Smooth muscle cell (in vitro differentiated cells): Measurements from ENCODE around the gene EIF3L. TPM values are rescaled to one million over a fixed set of nuclear protein-coding genes. Genes with fewer than 3 reads are reported as not detected.
"Not testable (repeated sequence)": the region's sequence is repeated elsewhere in the genome, so short reads cannot be mapped to it uniquely, and the experiment has no call there.

ENCODE experiments used
- DNase-seq: peaks from one replicate; lab custom pipeline; 2025; ENCODE audit not compliant: unreplicated experiment; lab: John Stamatoyannopoulos, UW
- H2AFZ ChIP-seq: fragments of 200-600 bp; sonication (generic); 2 replicates; pipeline ENCODE4 v1.6.0; 2016; ENCODE audit warnings: antibody characterized with exemption, low read depth, mild to moderate bottlenecking
- H3F3A ChIP-seq: fragments of 200-600 bp; sonication (generic); 2 replicates; pipeline ENCODE4 v1.6.0; 2017; ENCODE audit warnings: antibody characterized with exemption, low read depth
- H3K27ac ChIP-seq: fragments of 200-600 bp; sonication (generic); 2 replicates; pipeline ENCODE4 v1.5.1; 2016; ENCODE audit warnings: low read depth, mild to moderate bottlenecking
- H3K27me3 ChIP-seq: fragments of 200-600 bp; sonication (generic); 2 replicates; pipeline ENCODE4 v1.6.1; 2016; ENCODE audit warnings: low read depth, mild to moderate bottlenecking
- H3K36me3 ChIP-seq: fragments of 200-600 bp; sonication (generic); 2 replicates; pipeline ENCODE4 v1.5.1; 2016; ENCODE audit warnings: low read depth
- H3K4me1 ChIP-seq: fragments of 200-600 bp; sonication (generic); 2 replicates; pipeline ENCODE4 v1.5.1; 2016; ENCODE audit warnings: low read depth
- H3K4me2 ChIP-seq: fragments of 200-600 bp; sonication (generic); 2 replicates; pipeline ENCODE4 v1.6.0; 2016; ENCODE audit warnings: mild to moderate bottlenecking
- H3K4me3 ChIP-seq: fragments of 200-600 bp; sonication (generic); 2 replicates; pipeline ENCODE4 v1.5.1; 2016; ENCODE audit warnings: mild to moderate bottlenecking
- H3K79me2 ChIP-seq: fragments of 200-600 bp; sonication (generic); 2 replicates; pipeline ENCODE4 v1.6.0; 2016; ENCODE audit warnings: low read depth, mild to moderate bottlenecking
- H3K9ac ChIP-seq: fragments of 200-600 bp; sonication (generic); 2 replicates; pipeline ENCODE4 v1.6.0; 2016; ENCODE audit warnings: low read depth
- H3K9me3 ChIP-seq: fragments of 200-600 bp; sonication (generic); replicated peaks from 2 replicates; pipeline ENCODE4 v1.5.1; 2016; ENCODE audit warnings: low read depth
- H4K20me1 ChIP-seq: fragments of 200-600 bp; sonication (generic); 2 replicates; pipeline ENCODE4 v1.6.0; 2016; ENCODE audit warnings: low read depth
- CTCF ChIP-seq: fragments of 200-600 bp; sonication (generic); IDR thresholded peaks from 2 replicates; pipeline ENCODE4 v1.5.1; 2017; ENCODE audit warnings: borderline replicate concordance, mild to moderate bottlenecking, antibody characterized with exemption; ENCODE audit not compliant: insufficient read depth, poor library complexity, severe bottlenecking
- WGBS: methylation state at CpG from one replicate; pipeline ENCODE4 v1.1.7; 2016; ENCODE audit warnings: low lambda C conversion rate; 5-methylcytosine and 5-hydroxymethylcytosine counted together
- polyA plus RNA-seq: library from polyadenylated mRNA; unstranded; fragments of >200 nt; fragmentation: Nextera tagmentation; extraction: Ambion mirVana; gene quantifications from 2 replicates; pipeline ENCODE4 v1.2.1, GENCODE V29; 2016
- total RNA-seq: library from RNA; depleted of rRNA; stranded (reverse); fragments of >200 nt; gene quantifications from 2 replicates; pipeline ENCODE4 v1.2.3, GENCODE V29; 2014

The EIF3L gene
- 264 and 274 TPM in 2 replicates for total RNA-seq
- polyA plus RNA-seq, result 165 and 182 TPM in 2 replicates

DNA sequence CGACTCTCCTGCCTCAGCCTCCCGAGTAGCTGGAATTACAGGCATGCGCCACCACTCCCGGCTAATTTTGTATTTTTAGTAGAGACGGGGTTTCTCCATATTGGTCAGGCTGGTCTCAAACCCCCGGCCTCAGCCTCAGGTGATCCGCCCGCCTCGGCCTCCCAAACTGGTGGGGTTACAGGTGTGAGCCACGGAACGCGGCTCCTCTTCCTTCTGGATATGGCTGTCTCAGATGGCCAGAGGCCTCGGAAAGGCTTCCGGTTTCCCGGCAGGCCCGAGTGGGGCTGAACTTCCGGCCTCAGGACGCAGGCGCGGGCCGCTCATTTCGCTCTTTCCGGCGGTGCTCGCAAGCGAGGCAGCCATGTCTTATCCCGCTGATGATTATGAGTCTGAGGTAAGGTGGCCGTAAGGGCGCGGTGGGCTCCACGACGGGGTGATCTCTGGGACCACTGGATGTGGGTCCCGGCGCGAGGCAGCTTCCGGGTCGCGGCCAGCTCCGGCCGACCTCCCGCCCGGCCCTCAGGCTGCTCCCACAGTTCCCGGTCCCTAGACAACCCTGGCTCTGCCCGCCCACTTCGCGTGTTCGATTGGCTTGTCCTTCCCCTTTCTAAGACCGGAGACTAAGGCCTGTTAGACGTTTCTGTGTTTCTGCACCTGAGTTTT, at the start of gene EIF3L:
Gene EIF3L (plus strand): TSS at position 331 of the 663 bp plus-strand sequence. CDS start 31 bp downstream, at position 362.
- Histone ChIP-seq H3K4me2 (peak within 1 kb of the TSS; percentile 96), H3K4me3 (peak within 1 kb of the TSS; percentile 71), H2AFZ (peak within 1 kb of the TSS; percentile 88), H3K79me2 (peaks cover 49% of the 10 kb centered on the region), H4K20me1 (peaks cover 14% of the 10 kb centered on the region), H3K9ac (peak within 1 kb of the TSS; percentile 85), H3K36me3 (peaks cover 5% of the 10 kb centered on the region), H3F3A (no peaks in the 10 kb centered on the region), H3K4me1 (peaks cover 11% of the 10 kb centered on the region), H3K27ac (peak within 1 kb of the TSS; percentile 89), H3K9me3 (no peaks in the 10 kb centered on the region), H3K27me3 (no peaks in the 10 kb centered on the region)
- no peak for TF ChIP-seq CTCF
- under 1% methylated on average over 45 of the region's 49 CpGs for WGBS
- peak; percentile 62 for DNase-seq

DNA sequence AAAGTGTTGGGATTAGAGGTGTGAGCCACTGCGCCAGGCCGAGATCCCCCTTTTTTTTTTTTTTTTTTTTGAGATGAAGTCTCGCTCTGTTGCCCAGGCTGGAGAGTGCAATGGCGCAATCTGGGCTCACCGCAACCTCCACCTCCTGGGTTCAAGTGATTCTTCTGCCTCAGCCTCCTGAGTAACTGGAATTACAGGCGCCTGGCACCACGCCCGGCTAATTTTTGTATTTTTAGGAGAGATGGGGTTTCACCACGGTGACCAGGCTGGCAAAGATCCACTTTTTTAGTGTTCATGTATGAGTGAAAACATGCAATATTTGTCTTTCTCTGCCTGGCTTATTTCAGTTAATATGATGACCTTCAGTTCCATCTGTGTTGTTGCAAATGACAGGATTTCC, 49.2 kb upstream of the EIF3L start:
- H4K20me1 ChIP-seq, H3K36me3 ChIP-seq, H3K4me2 ChIP-seq, H3K27ac ChIP-seq, H3K9ac ChIP-seq, DNase-seq, H3K27me3 ChIP-seq, H3K9me3 ChIP-seq, H3K79me2 ChIP-seq, H3F3A ChIP-seq, H2AFZ ChIP-seq, H3K4me3 ChIP-seq: not testable (repeated sequence)
- H3K4me1 ChIP-seq, result peaks cover 18% of the 10 kb centered on the region
- 83% methylated on average over 7 of the region's 9 CpGs for WGBS

- peaks cover 28% of the 10 kb centered on the region for H3K4me1 ChIP-seq
- H3K27ac ChIP-seq, result no peak overlapping the region
- H3K4me3 ChIP-seq, result peak overlapping the region; percentile 83
- no peak overlapping the region for H3K9ac ChIP-seq
- H3K27me3 ChIP-seq, result no peaks in the 10 kb centered on the region
- H4K20me1 ChIP-seq, result peaks cover 17% of the 10 kb centered on the region
- no peak for DNase-seq
- no peak for TF ChIP-seq CTCF
- no peaks in the 10 kb centered on the region for H3K9me3 ChIP-seq
- 5% methylated on average over 12 of the region's 13 CpGs for WGBS
- peaks cover 9% of the 10 kb centered on the region for H3F3A ChIP-seq
- peak overlapping the region; percentile 100 for H3K4me2 ChIP-seq
- H2AFZ ChIP-seq, result peak overlapping the region; percentile 85
- H3K36me3 ChIP-seq, result no peaks in the 10 kb centered on the region
- H3K79me2 ChIP-seq, result peaks cover 13% of the 10 kb centered on the region
These were observed 47.3 kb upstream of the EIF3L start for GRCh38 chr22:37801946-37802309.

DNA sequence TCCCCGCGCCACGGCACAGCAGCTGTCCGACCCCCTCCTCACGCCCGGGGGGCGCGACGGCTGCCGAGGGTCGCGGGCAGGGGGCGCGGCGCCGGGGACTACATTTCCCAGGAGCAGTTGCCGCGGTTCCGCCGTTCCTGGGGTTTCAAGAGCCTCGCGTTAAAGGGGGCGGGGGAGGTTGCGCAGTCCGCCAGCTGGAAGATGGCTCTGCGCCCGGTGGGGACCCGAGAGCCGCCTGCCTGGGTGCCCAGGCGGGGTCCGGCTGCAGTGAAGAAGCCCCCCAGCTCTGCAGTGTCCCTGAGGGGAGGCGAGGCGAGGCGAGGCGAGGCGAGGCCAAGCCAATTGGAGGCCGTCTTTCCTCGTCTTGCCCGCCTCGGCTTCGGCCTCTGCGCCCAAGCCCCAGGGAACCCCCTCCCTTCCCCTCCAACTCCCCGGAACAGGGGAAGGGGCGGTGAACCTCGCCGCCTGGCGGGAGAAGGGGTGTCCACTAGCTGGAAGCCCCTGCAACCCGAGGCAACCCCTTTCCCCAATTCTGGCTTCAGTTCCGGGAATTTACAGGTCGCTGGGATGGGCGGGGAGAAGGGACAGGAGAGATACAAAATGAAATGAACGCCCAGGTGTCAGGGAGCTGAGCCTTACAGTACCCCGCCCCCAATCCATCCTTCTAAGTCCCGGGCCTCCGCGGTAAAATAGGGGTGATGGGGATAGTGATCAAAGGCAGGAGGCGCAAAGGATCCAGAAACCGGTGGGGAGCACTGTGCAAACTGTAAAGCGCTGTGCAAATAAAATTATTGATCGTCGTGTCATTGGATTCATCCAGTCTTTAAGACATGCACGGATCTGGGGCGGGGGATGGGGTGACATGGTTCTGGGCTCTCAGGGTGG, 46.7 kb upstream of the EIF3L start:
- Histone ChIP-seq H3K27me3 (no peaks in the 10 kb centered on the region), H3K27ac (no peak overlapping the region), H3K79me2 (peaks cover 13% of the 10 kb centered on the region), H2AFZ (peak overlapping the region; percentile 85), H4K20me1 (peaks cover 24% of the 10 kb centered on the region), H3K36me3 (no peaks in the 10 kb centered on the region), H3K4me1 (peaks cover 28% of the 10 kb centered on the region), H3F3A (peaks cover 9% of the 10 kb centered on the region), H3K9ac (no peak overlapping the region), H3K4me2 (peak overlapping the region; percentile 100), H3K4me3 (peak overlapping the region; percentile 83), H3K9me3 (no peaks in the 10 kb centered on the region)
- DNase-seq, result no peak
- 1% methylated on average over 61 of the region's 63 CpGs for WGBS
- TF ChIP-seq CTCF, result no peak
